WTC11 (cell line): ENCODE data around the gene JUND. TPM values are rescaled to one million over a fixed set of nuclear protein-coding genes. Genes with fewer than 3 reads are reported as not detected.
A peak's percentile ranks its signal among the peaks of the same experiment; 100 is the strongest.

Experiments used
- ATAC-seq: fragments of 200-7000 bp; cut with Tn5 transposase; 2 replicates; pipeline ENCODE4 v1.10.0; 2021; ENCODE audit warnings: mild to moderate bottlenecking, moderate library complexity
- CTCF ChIA-PET: fragments of 300-600 bp; sonication (Branson Sonifier 250); formaldehyde crosslinking; loops from one replicate; lab custom pipeline; 2021; ENCODE audit warnings: antibody characterized with exemption; lab: Charles Lee
- POLR2A ChIA-PET: fragments of 350-600 bp; sonication (Branson Sonifier 250); formaldehyde crosslinking; loops from one replicate; lab custom pipeline; 2021; ENCODE audit warnings: antibody characterized with exemption; lab: Charles Lee
- DNase-seq: peaks from one replicate; pipeline ENCODE4 v3.0.0; 2021; ENCODE audit warnings: low spot score
- H3K27ac Mint-ChIP-seq: 2 replicates; pipeline ENCODE4 v1.8.0; 2021; ENCODE audit warnings: mixed read lengths
- H3K27me3 Mint-ChIP-seq: 2 replicates; pipeline ENCODE4 v1.8.0; 2021; ENCODE audit warnings: low read depth, mild to moderate bottlenecking, moderate library complexity, mixed read lengths
- H3K36me3 Mint-ChIP-seq: 2 replicates; pipeline ENCODE4 v1.8.0; 2021; ENCODE audit warnings: mixed read lengths
- H3K4me1 Mint-ChIP-seq: 2 replicates; pipeline ENCODE4 v1.8.0; 2022; ENCODE audit warnings: mixed read lengths
- H3K4me3 Mint-ChIP-seq: 2 replicates; pipeline ENCODE4 v1.8.0; 2021; ENCODE audit warnings: mild to moderate bottlenecking, moderate library complexity, mixed read lengths
- H3K9me3 Mint-ChIP-seq: 2 replicates; pipeline ENCODE4 v1.8.0; 2021; ENCODE audit warnings: mixed read lengths
- ATF1 ChIP-seq: sonication (generic); formaldehyde crosslinking; IDR thresholded peaks from 2 replicates; pipeline ENCODE4 v1.8.1; 2023; ENCODE audit warnings: mild to moderate bottlenecking, moderate library complexity, missing genetic modification reagents
- ESRRA ChIP-seq: sonication (generic); formaldehyde crosslinking; IDR thresholded peaks from 2 replicates; pipeline ENCODE4 v1.8.1; 2022; ENCODE audit warnings: mild to moderate bottlenecking, missing genetic modification reagents, borderline replicate concordance
- ETV6 ChIP-seq: sonication (generic); formaldehyde crosslinking; IDR thresholded peaks from 2 replicates; pipeline ENCODE4 v1.8.1; 2022; ENCODE audit warnings: mild to moderate bottlenecking, missing genetic modification reagents
- FOXK1 ChIP-seq: sonication (generic); formaldehyde crosslinking; IDR thresholded peaks from 2 replicates; pipeline ENCODE4 v1.8.0; 2022; ENCODE audit warnings: mild to moderate bottlenecking, moderate library complexity, missing genetic modification reagents
- FOXP1 ChIP-seq: sonication (generic); formaldehyde crosslinking; IDR thresholded peaks from 2 replicates; pipeline ENCODE4 v1.8.0; 2022; ENCODE audit warnings: missing genetic modification reagents, mild to moderate bottlenecking, moderate library complexity, borderline replicate concordance
- GTF2I ChIP-seq: fragments of 250-450 bp; sonication (Bioruptor Pico); conservative IDR thresholded peaks from 2 replicates; pipeline ENCODE4 v1.4.0; 2021; ENCODE audit warnings: mild to moderate bottlenecking
- NFE2L1 ChIP-seq: sonication (generic); formaldehyde crosslinking; IDR thresholded peaks from 2 replicates; pipeline ENCODE4 v1.8.1; 2023; ENCODE audit warnings: missing genetic modification reagents
- NR1H2 ChIP-seq: sonication (generic); formaldehyde crosslinking; IDR thresholded peaks from 2 replicates; pipeline ENCODE4 v1.9.0; 2021; ENCODE audit warnings: mild to moderate bottlenecking, moderate library complexity, missing genetic modification reagents
- SP1 ChIP-seq: sonication (generic); formaldehyde crosslinking; conservative IDR thresholded peaks from 2 replicates; pipeline ENCODE4 v1.8.1; 2022; ENCODE audit warnings: missing genetic modification reagents
- TEAD1 ChIP-seq: sonication (generic); formaldehyde crosslinking; IDR thresholded peaks from 2 replicates; pipeline ENCODE4 v1.8.0; 2022; ENCODE audit warnings: mild to moderate bottlenecking, missing genetic modification reagents
- ZNF219 ChIP-seq: sonication (generic); formaldehyde crosslinking; IDR thresholded peaks from 2 replicates; pipeline ENCODE4 v1.8.0; 2023; ENCODE audit warnings: missing genetic modification reagents, mild to moderate bottlenecking, borderline replicate concordance
- ZNF263 ChIP-seq: sonication (generic); formaldehyde crosslinking; IDR thresholded peaks from 2 replicates; pipeline ENCODE4 v1.8.1; 2022; ENCODE audit warnings: low read depth, mild to moderate bottlenecking, moderate library complexity, missing genetic modification reagents
- ZNF317 ChIP-seq: sonication (generic); formaldehyde crosslinking; IDR thresholded peaks from 2 replicates; pipeline ENCODE4 v1.8.1; 2023; ENCODE audit warnings: low read depth, mild to moderate bottlenecking, moderate library complexity, missing genetic modification reagents, borderline replicate concordance
- ZNF423 ChIP-seq: fragments of 250-450 bp; sonication (Bioruptor Pico); IDR thresholded peaks from 2 replicates; pipeline ENCODE4 v2.1.2; 2022; ENCODE audit warnings: mild to moderate bottlenecking, moderate library complexity
- ZNF671 ChIP-seq: fragments of 250-450 bp; sonication (Bioruptor Pico); IDR thresholded peaks from 2 replicates; pipeline ENCODE4 v1.8.0; 2021; ENCODE audit warnings: mild to moderate bottlenecking
- total RNA-seq: library from RNA; stranded (reverse); gene quantifications from 3 replicates; pipeline ENCODE4 v1.2.3, GENCODE V29; 2021
- TF ChIP-seq, protein P1 (sequence below): fragments of 250-450 bp; sonication (Bioruptor Pico); IDR thresholded peaks from 2 replicates; pipeline ENCODE4 v1.8.0; 2021; ENCODE audit warnings: mild to moderate bottlenecking
- TF ChIP-seq, protein P2 (sequence below): fragments of 250-450 bp; sonication (Bioruptor Pico); IDR thresholded peaks from 2 replicates; pipeline ENCODE4 v1.9.0; 2021; ENCODE audit warnings: moderate library complexity, mild to moderate bottlenecking, inconsistent platforms, borderline replicate concordance
- TF ChIP-seq, protein P3 (sequence below): sonication (generic); formaldehyde crosslinking; IDR thresholded peaks from 2 replicates; pipeline ENCODE4 v1.8.1; 2023; ENCODE audit warnings: mild to moderate bottlenecking, missing genetic modification reagents
- TF ChIP-seq, protein P4 (sequence below): sonication (generic); formaldehyde crosslinking; IDR thresholded peaks from 2 replicates; pipeline ENCODE4 v1.8.0; 2022; ENCODE audit warnings: mild to moderate bottlenecking, missing genetic modification reagents
- TF ChIP-seq, protein P5 (sequence below): sonication (generic); formaldehyde crosslinking; IDR thresholded peaks from 2 replicates; pipeline ENCODE4 v1.8.1; 2022; ENCODE audit warnings: missing genetic modification reagents, borderline replicate concordance
- TF ChIP-seq, protein P6 (sequence below): sonication (generic); formaldehyde crosslinking; IDR thresholded peaks from 2 replicates; pipeline ENCODE4 v1.8.0; 2023; ENCODE audit warnings: missing genetic modification reagents

The JUND gene
- total RNA-seq, 1 experiment from 2014 or later = 121 TPM

DNA sequence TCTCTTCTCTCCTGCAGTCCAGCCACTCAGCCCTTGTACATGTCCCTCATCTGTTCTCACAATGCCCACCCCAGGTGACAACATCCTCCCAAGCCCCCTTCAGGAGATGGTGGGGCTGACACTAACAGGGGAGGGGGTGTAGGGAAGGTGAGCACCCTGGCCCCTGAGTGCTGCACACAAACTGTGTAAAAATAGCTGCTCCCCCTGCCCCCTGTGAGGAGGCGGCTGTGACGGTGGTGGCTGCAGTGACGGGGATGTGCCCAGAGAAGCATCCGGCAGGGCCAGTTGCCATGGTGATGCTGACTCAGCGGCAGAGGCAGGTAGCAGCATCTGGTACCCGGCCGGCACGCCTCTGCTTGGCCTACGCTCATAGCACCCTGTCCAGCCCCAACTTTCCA, 13.0 kb upstream of the JUND start (continued):
- no peak for TF ChIP-seq ZNF263 (CRISPR knock-in tag)
- TF ChIP-seq, protein P1, sequence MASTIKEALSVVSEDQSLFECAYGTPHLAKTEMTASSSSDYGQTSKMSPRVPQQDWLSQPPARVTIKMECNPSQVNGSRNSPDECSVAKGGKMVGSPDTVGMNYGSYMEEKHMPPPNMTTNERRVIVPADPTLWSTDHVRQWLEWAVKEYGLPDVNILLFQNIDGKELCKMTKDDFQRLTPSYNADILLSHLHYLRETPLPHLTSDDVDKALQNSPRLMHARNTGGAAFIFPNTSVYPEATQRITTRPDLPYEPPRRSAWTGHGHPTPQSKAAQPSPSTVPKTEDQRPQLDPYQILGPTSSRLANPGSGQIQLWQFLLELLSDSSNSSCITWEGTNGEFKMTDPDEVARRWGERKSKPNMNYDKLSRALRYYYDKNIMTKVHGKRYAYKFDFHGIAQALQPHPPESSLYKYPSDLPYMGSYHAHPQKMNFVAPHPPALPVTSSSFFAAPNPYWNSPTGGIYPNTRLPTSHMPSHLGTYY (CRISPR knock-in tag) = no peak
- TF ChIP-seq FOXP1 (CRISPR knock-in tag) = no peak
- no peak for TF ChIP-seq GTF2I (CRISPR knock-in tag)
- TF ChIP-seq ZNF671 (CRISPR knock-in tag) = no peak
- TF ChIP-seq, protein P2, sequence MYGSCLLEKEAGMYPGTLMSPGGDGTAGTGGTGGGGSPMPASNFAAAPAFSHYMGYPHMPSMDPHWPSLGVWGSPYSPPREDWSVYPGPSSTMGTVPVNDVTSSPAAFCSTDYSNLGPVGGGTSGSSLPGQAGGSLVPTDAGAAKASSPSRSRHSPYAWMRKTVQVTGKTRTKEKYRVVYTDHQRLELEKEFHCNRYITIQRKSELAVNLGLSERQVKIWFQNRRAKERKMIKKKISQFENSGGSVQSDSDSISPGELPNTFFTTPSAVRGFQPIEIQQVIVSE (CRISPR knock-in tag) = no peak
- TF ChIP-seq ZNF317 (CRISPR knock-in tag) = no peak
- TF ChIP-seq, all 79 proteins: peak for 0

DNA sequence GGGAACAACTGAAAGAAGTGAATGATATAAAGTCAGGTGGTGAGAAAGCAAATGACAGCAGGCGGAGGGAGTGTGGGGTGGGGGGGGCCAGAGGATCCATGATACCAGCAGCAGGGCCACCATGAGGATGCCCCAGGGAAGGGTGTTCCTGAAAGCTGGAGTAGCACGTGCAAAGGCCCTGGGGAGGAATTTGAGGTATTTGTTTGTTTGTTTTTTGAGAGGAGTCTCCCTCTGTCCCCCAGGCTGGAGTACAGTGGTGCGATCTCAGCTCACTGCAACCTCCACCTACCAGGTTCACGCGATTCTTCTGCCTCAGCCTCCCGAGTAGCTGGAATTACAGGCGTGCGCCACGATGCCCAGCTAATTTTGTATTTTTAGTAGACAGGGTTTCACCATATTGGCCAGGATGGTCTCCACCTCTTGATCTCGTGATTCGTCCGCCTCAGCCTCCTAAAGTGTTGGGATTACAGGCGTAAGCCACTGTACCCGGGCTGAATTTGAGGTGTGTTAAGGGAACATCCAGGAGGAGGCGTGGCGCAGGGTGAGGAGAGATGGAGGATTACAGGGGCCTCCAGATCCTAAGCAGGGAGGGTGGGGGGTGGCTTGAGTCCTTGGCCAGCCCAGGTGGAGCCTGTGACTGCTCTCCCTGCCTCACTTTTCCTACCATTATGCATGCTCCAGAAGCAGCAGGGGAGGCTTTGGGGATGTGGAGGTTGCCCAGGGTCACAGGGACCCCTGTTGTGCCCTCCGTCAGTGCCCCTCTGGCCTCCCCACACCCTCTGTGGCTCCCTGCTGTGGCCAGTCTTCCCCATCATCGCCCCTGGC, 12.4 kb upstream of the JUND start:
- POLR2A ChIA-PET = interaction anchor here (1.5 to 3.1 kb wide), 5 partner anchors 11 to 70 kb away, joined by 5 to 200 read pairs (median 17); partner anchors contain the start of genes JUND and LSM4
- TF ChIP-seq SP1 (CRISPR knock-in tag) = peak; percentile 16; the same call in 1 of the 2 replicates
- no peak for TF ChIP-seq ESRRA (CRISPR knock-in tag)
- peak; percentile 88 for TF ChIP-seq GTF2I (CRISPR knock-in tag)
- no peak for TF ChIP-seq ZNF317 (CRISPR knock-in tag)
- TF ChIP-seq ZNF423 (CRISPR knock-in tag) = peak; percentile 79
- TF ChIP-seq, all 79 proteins: peak for 3
- Mint-ChIP-seq H3K27me3 (no peaks in the 10 kb centered on the region; the same call in 1 of the 2 replicates), H3K27ac (peak overlapping the region; percentile 85), H3K4me1 (peaks cover 35% of the 10 kb centered on the region), H3K36me3 (no peaks in the 10 kb centered on the region), H3K9me3 (no peaks in the 10 kb centered on the region), H3K4me3 (peak overlapping the region; percentile 83)
- ATAC-seq (no peak), DNase-seq (no peak)
- CTCF ChIA-PET = interaction anchor here (1.2 to 3.5 kb wide), 12 partner anchors 9 to 125 kb away, joined by 4 to 102 read pairs (median 13); partner anchors contain the start of genes IQCN, JUND, LSM4 and SSBP4

DNA sequence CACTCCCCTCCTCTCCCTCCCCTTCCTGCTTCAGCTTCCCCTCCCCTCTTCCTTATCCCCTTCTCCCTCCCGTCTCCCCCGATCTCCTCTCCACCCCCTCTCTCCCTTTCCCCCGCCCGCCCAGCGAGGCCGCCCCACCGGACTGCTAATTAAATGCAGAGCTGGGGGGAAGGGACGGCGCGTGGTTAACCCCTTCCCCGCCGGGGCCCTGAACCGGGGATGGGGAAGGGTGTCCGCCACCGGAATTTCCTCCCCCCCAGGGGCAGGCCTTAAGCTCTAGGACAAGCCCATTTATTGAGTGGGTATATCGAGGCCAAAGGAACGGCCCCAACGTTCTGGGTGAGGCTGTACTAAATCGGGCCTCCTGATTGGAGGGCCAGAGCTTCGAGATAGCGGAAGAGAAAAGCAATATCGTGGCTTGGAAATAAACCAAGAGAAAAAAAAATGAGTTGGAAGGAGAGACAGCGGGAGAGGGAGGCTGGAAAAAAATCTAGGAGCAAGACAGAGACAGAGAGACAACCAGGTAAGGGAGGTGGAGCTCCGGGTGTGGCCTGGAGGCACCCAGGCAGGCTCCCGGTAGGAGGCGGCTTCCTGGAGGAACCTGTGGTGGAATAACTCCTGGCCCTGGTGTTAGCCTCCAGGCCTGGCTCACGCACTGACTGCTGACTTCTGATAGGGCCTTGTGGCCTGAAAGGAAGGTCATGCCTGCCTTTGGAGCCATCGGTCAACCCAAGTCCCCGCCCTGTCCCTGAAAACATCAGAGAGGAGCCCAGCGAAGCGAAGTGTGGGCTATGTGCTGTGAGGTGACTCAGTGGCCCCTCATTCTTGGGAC, 11.6 kb upstream of the JUND start:
- ATAC-seq = peak; percentile 55
- Mint-ChIP-seq H3K9me3 (no peaks in the 10 kb centered on the region), H3K27me3 (no peaks in the 10 kb centered on the region; the same call in 1 of the 2 replicates), H3K27ac (peak overlapping the region; percentile 93), H3K36me3 (no peaks in the 10 kb centered on the region), H3K4me1 (peaks cover 42% of the 10 kb centered on the region), H3K4me3 (peak overlapping the region; percentile 83)
- ChIA-PET CTCF (interaction anchor here (0.6 to 3.5 kb wide), 25 partner anchors 10 to 355 kb away, joined by 3 to 102 read pairs (median 5); partner anchors contain the start of genes GDF15, IQCN, JUND and LSM4), POLR2A (interaction anchor here (0.7 to 3.1 kb wide), 14 partner anchors 9 to 360 kb away, joined by 3 to 200 read pairs (median 4); partner anchors contain the start of genes CCDC124, GDF15, JUND and LSM4)
- peak; percentile 95 for DNase-seq
- TF ChIP-seq, protein P3, sequence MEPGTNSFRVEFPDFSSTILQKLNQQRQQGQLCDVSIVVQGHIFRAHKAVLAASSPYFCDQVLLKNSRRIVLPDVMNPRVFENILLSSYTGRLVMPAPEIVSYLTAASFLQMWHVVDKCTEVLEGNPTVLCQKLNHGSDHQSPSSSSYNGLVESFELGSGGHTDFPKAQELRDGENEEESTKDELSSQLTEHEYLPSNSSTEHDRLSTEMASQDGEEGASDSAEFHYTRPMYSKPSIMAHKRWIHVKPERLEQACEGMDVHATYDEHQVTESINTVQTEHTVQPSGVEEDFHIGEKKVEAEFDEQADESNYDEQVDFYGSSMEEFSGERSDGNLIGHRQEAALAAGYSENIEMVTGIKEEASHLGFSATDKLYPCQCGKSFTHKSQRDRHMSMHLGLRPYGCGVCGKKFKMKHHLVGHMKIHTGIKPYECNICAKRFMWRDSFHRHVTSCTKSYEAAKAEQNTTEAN (CRISPR knock-in tag) = no peak
- TF ChIP-seq NFE2L1 (CRISPR knock-in tag) = no peak
- TF ChIP-seq ZNF423 (CRISPR knock-in tag) = peak; percentile 5; the same call in 1 of the 2 replicates
- 0 out of 2 replicates have a peak, but pooled peaks have one; percentile 17 for TF ChIP-seq TEAD1 (CRISPR knock-in tag)
- 0 out of 2 replicates have a peak, but pooled peaks have one; percentile 4 for TF ChIP-seq FOXK1 (CRISPR knock-in tag)
- peak; percentile 82 for TF ChIP-seq ETV6 (CRISPR knock-in tag)
- peak; percentile 71; the same call in 1 of the 2 replicates for TF ChIP-seq GTF2I (CRISPR knock-in tag)
- TF ChIP-seq ATF1 = no peak
- TF ChIP-seq, protein P4, sequence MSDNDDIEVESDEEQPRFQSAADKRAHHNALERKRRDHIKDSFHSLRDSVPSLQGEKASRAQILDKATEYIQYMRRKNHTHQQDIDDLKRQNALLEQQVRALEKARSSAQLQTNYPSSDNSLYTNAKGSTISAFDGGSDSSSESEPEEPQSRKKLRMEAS (CRISPR knock-in tag) = no peak
- TF ChIP-seq, protein P5, sequence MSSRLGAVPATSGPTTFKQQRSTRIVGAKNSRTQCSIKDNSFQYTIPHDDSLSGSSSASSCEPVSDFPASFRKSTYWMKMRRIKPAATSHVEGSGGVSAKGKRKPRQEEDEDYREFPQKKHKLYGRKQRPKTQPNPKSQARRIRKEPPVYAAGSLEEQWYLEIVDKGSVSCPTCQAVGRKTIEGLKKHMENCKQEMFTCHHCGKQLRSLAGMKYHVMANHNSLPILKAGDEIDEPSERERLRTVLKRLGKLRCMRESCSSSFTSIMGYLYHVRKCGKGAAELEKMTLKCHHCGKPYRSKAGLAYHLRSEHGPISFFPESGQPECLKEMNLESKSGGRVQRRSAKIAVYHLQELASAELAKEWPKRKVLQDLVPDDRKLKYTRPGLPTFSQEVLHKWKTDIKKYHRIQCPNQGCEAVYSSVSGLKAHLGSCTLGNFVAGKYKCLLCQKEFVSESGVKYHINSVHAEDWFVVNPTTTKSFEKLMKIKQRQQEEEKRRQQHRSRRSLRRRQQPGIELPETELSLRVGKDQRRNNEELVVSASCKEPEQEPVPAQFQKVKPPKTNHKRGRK (CRISPR knock-in tag) = no peak
- TF ChIP-seq ZNF219 = no peak
- no peak for TF ChIP-seq FOXP1 (CRISPR knock-in tag)
- TF ChIP-seq, protein P6, sequence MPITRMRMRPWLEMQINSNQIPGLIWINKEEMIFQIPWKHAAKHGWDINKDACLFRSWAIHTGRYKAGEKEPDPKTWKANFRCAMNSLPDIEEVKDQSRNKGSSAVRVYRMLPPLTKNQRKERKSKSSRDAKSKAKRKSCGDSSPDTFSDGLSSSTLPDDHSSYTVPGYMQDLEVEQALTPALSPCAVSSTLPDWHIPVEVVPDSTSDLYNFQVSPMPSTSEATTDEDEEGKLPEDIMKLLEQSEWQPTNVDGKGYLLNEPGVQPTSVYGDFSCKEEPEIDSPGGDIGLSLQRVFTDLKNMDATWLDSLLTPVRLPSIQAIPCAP (CRISPR knock-in tag) = no peak
- no peak for TF ChIP-seq NR1H2 (CRISPR knock-in tag)
- TF ChIP-seq ZNF671 (CRISPR knock-in tag) = no peak
